ENCODE measurements around the gene SESN1. TPM values are rescaled to one million over a fixed set of nuclear protein-coding genes. Genes with fewer than 3 reads are reported as not detected.

Gene SESN1
- total RNA-seq, 1 donor: 84.1 TPM

- no peaks in the 10 kb centered on the region for H3K9me3 ChIP-seq (ENCODE audit: low read depth, low read length)
- H3K4me3 ChIP-seq (ENCODE audit: low read length): no peak overlapping the region
- no peaks in the 10 kb centered on the region for H3K27me3 ChIP-seq (ENCODE audit: insufficient read depth, low read length)
- H3K4me1 ChIP-seq (ENCODE audit: insufficient read depth, low read length): peaks cover 10% of the 10 kb centered on the region
These were observed 57.9 kb downstream of the SESN1 start for GRCh38 chr6:109036574-109037294.

DNA sequence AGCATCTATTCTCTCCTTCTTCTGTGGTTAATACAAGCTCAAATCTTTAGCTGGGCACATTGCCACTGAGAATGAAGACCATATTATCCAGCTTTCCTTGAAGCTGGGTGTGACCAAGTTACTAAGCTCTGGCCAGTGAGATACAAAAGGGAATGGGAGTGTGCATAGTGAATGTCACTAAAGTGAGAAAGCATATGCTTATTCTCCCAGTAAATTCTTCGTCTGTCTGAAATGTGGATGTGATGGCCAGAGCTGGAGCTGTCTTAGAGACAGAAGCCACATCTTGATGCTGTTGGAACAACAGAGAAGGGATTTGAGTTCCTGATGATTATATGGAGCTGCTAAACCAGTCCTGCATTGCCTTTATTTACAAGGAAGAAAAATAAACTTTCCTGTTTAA, 60.1 kb downstream of the SESN1 start:
- Histone ChIP-seq H3K4me1 (ENCODE audit: insufficient read depth, low read length) (peaks cover 10% of the 10 kb centered on the region), H3K9me3 (ENCODE audit: low read depth, low read length) (no peaks in the 10 kb centered on the region), H3K27me3 (ENCODE audit: insufficient read depth, low read length) (no peaks in the 10 kb centered on the region), H3K4me3 (ENCODE audit: low read length) (no peak overlapping the region)

GRCh38 chr6:109033655-109034054, 61.0 kb downstream of the SESN1 start:
- H3K4me3 ChIP-seq (ENCODE audit: low read length): no peak overlapping the region
- H3K4me1 ChIP-seq (ENCODE audit: insufficient read depth, low read length): peaks cover 10% of the 10 kb centered on the region
- H3K9me3 ChIP-seq (ENCODE audit: low read depth, low read length): no peaks in the 10 kb centered on the region
- H3K27me3 ChIP-seq (ENCODE audit: insufficient read depth, low read length): no peaks in the 10 kb centered on the region

- H3K9me3 ChIP-seq (ENCODE audit: low read depth, low read length): no peaks in the 10 kb centered on the region
- H3K4me1 ChIP-seq (ENCODE audit: insufficient read depth, low read length): peaks cover 7% of the 10 kb centered on the region
- H3K4me3 ChIP-seq (ENCODE audit: low read length): no peak overlapping the region
- no peaks in the 10 kb centered on the region for H3K27me3 ChIP-seq (ENCODE audit: insufficient read depth, low read length)
These were observed 63.2 kb downstream of the SESN1 start for GRCh38 chr6:109031416-109031815.

DNA sequence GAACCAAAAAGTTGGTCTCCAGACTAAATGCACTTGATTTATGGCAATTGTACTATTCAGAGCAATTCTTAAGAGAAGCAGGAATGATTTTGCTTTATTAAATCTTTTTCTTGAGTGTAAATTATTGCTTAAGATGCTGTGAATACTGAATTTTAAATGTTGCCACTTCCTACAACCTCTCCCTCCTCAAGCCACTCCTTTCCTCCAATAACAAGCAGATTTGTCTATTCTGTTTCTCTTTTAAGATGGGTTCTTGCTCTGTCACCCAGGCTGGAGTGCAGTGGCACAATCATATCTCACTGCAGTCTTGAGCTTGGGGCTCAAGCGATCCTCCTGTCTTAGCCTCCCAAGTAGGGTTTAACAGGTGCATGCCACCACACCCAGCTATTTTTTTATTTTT, 65.3 kb downstream of the SESN1 start:
- H3K4me1 ChIP-seq (ENCODE audit: insufficient read depth, low read length): no peaks in the 10 kb centered on the region
- H3K4me3 ChIP-seq (ENCODE audit: low read length): no peak overlapping the region
- no peaks in the 10 kb centered on the region for H3K9me3 ChIP-seq (ENCODE audit: low read depth, low read length)
- H3K27me3 ChIP-seq (ENCODE audit: insufficient read depth, low read length): no peaks in the 10 kb centered on the region

- Histone ChIP-seq H3K4me1 (ENCODE audit: insufficient read depth, low read length) (no peaks in the 10 kb centered on the region), H3K9me3 (ENCODE audit: low read depth, low read length) (no peaks in the 10 kb centered on the region), H3K4me3 (ENCODE audit: low read length) (no peak overlapping the region), H3K27me3 (ENCODE audit: insufficient read depth, low read length) (no peaks in the 10 kb centered on the region)
These were observed 66.2 kb downstream of the SESN1 start for GRCh38 chr6:109028439-109028838.

- Histone ChIP-seq H3K9me3 (ENCODE audit: low read depth, low read length) (no peaks in the 10 kb centered on the region), H3K27me3 (ENCODE audit: insufficient read depth, low read length) (no peaks in the 10 kb centered on the region), H3K4me3 (ENCODE audit: low read length) (no peak overlapping the region), H3K4me1 (ENCODE audit: insufficient read depth, low read length) (no peaks in the 10 kb centered on the region)
These were observed 66.7 kb downstream of the SESN1 start for GRCh38 chr6:109027964-109028363.

DNA sequence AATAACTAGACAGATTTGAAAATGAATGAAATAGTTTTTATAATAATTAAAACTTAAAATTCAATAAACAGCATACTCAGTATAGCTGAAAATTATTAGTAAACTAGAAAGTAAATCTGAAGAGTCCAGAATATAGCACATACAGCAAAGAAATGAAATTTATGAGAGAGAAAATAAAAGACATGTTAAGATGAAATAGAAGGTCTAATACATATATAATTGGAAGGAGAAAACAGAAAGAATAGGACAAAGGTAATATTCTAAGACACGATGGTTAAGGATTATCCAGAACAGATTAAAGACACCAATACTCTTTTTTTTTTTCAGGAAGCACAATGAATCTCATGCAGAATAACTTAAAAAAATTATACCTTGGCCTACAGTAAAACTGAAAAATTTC, 69.0 kb downstream of the SESN1 start:
- H3K4me3 ChIP-seq (ENCODE audit: low read length): no peak overlapping the region
- H3K9me3 ChIP-seq (ENCODE audit: low read depth, low read length): no peaks in the 10 kb centered on the region
- H3K4me1 ChIP-seq (ENCODE audit: insufficient read depth, low read length): no peaks in the 10 kb centered on the region
- H3K27me3 ChIP-seq (ENCODE audit: insufficient read depth, low read length): no peaks in the 10 kb centered on the region

DNA sequence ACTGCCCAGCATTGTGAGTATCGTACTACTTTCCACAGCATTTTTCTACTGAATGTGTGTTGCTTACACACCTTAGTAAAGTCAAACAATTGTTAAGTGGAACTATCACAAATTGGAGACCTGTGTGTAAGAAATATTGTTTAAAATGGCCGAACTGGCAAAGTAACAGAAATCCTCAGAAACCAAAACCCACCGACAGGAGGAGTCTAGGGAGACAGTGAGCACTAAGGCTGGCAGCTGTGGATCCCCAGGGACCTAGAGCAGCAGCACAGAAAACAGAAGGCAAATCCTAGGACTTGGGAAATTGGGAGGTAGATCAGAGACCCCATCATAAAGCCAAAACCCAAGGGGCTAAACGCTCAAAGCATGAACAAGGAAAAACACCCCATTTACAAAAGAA, 69.9 kb downstream of the SESN1 start:
- Histone ChIP-seq H3K9me3 (ENCODE audit: low read depth, low read length) (no peaks in the 10 kb centered on the region), H3K27me3 (ENCODE audit: insufficient read depth, low read length) (no peaks in the 10 kb centered on the region)

DNA sequence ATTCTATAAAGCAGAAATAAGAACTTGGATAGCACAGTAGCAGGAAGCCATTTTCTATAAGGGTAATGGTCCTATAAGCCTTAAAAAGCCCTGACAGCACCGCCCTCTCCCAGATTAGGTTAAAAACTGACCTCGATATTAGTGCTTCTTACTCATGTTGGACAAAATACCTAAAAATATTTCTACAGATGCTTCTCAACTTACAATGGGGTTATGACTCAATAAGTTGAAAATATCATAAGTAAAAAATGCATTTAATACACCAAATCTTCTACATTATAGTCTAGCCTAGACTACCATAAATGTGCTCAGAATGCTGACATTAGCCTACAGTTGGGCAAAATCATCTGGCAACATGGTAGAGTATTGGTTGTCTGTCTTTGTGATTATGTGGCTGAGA, 70.3 kb downstream of the SESN1 start:
- Histone ChIP-seq H3K4me3 (ENCODE audit: low read length) (no peak overlapping the region), H3K9me3 (ENCODE audit: low read depth, low read length) (no peaks in the 10 kb centered on the region), H3K4me1 (ENCODE audit: insufficient read depth, low read length) (no peaks in the 10 kb centered on the region), H3K27me3 (ENCODE audit: insufficient read depth, low read length) (no peaks in the 10 kb centered on the region)

More for the DNA sequence above, 69.9 kb downstream of the SESN1 start:
- H3K4me1 ChIP-seq (ENCODE audit: insufficient read depth, low read length): no peaks in the 10 kb centered on the region
- no peak overlapping the region for H3K4me3 ChIP-seq (ENCODE audit: low read length)

DNA sequence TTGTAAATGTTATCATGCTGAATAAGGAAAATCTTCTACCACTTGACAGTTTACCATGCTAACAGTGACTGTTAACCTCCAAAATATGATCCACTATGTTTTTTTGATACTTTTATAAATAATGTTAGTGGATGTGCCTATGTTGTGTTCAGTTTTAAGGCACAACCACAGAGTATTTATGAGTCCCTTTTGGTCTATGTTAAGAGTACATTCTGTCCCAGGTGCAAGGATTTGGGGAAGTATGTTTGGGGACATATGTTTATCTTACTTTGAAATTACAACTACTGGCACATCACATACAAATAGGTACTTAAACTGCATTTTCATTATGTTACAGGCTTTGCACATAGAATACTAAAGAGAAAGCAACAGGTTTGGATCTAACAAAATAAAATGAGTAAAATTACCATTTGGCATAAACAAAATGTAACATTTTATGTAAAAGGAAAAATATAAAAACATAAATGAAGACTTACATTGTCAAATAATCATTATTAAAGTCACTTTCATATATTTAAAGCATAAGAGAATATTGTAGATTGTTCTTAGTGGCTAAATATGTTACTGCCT, 71.2 kb downstream of the SESN1 start:
- Histone ChIP-seq H3K27me3 (ENCODE audit: insufficient read depth, low read length) (no peaks in the 10 kb centered on the region), H3K4me3 (ENCODE audit: low read length) (no peak overlapping the region), H3K9me3 (ENCODE audit: low read depth, low read length) (no peaks in the 10 kb centered on the region), H3K4me1 (ENCODE audit: insufficient read depth, low read length) (peaks cover 3% of the 10 kb centered on the region)

DNA sequence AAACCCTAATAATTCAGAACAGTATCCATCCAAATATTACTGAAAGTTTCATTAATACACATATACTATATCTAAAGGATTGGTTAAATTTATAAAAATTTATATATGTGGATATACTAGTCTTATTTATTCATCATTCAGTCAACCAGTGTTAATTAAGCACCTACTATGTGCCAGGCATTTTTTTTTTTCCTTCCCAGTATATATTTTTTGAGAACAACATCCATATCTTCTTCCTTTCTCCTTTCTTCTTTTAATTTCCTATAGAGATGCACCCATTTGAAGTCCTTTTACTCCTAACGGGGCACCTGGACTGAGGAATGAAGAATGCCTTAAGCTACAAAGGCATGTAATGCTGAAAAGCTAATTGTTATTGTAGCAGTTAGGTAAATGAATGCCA, 72.8 kb downstream of the SESN1 start:
- peaks cover 3% of the 10 kb centered on the region for H3K4me1 ChIP-seq (ENCODE audit: insufficient read depth, low read length)
- H3K27me3 ChIP-seq (ENCODE audit: insufficient read depth, low read length): no peaks in the 10 kb centered on the region
- no peak overlapping the region for H3K4me3 ChIP-seq (ENCODE audit: low read length)
- H3K9me3 ChIP-seq (ENCODE audit: low read depth, low read length): no peaks in the 10 kb centered on the region

DNA sequence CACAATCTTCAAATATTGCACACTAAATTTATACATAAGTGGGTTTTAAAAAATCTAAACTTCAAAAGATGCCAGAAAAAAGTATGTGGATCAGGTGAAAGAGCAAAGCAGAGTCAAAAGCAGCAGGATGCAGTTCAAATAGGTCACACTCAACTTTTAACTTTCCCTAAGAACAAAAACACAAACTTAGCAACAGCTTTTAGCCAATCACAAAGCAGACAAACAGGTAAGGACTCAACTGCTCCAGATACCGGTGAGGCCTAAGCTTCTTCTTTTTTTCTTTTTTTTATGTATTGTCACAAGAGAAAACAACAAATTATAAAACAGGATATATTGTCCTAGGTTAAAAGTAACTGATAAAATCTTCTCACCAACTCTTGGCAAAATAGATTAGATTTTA, 74.7 kb downstream of the SESN1 start:
- no peak overlapping the region for H3K4me3 ChIP-seq (ENCODE audit: low read length)
- no peaks in the 10 kb centered on the region for H3K9me3 ChIP-seq (ENCODE audit: low read depth, low read length)
- H3K4me1 ChIP-seq (ENCODE audit: insufficient read depth, low read length): peaks cover 6% of the 10 kb centered on the region
- H3K27me3 ChIP-seq (ENCODE audit: insufficient read depth, low read length): no peaks in the 10 kb centered on the region

GRCh38 chr6:109015176-109015575, 79.5 kb downstream of the SESN1 start:
- peaks cover 36% of the 10 kb centered on the region for H3K4me1 ChIP-seq (ENCODE audit: insufficient read depth, low read length)
- H3K9me3 ChIP-seq (ENCODE audit: low read depth, low read length): no peaks in the 10 kb centered on the region
- H3K4me3 ChIP-seq (ENCODE audit: low read length): no peak overlapping the region
- no peaks in the 10 kb centered on the region for H3K27me3 ChIP-seq (ENCODE audit: insufficient read depth, low read length)

DNA sequence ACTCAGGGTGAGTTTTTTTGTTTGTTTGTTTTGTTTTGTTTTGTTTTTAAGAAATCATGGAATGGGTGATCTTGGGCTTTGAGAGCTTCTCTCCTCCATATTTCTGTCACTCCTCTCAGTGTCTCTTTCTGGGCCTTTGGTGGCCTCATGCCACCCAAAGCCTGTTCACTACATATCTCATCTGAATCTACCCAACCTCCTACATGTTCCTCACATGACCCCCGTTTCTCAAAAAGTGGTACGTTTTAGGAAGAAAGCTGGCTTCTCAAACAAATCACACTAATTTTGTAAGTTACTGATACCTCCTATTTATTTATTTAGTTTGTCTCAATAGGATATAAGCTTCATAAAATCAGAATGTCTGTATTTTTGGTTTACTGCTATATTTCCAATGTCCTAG, 80.0 kb downstream of the SESN1 start:
- Histone ChIP-seq H3K9me3 (ENCODE audit: low read depth, low read length) (no peaks in the 10 kb centered on the region), H3K4me3 (ENCODE audit: low read length) (no peak overlapping the region), H3K4me1 (ENCODE audit: insufficient read depth, low read length) (peaks cover 41% of the 10 kb centered on the region), H3K27me3 (ENCODE audit: insufficient read depth, low read length) (no peaks in the 10 kb centered on the region)

DNA sequence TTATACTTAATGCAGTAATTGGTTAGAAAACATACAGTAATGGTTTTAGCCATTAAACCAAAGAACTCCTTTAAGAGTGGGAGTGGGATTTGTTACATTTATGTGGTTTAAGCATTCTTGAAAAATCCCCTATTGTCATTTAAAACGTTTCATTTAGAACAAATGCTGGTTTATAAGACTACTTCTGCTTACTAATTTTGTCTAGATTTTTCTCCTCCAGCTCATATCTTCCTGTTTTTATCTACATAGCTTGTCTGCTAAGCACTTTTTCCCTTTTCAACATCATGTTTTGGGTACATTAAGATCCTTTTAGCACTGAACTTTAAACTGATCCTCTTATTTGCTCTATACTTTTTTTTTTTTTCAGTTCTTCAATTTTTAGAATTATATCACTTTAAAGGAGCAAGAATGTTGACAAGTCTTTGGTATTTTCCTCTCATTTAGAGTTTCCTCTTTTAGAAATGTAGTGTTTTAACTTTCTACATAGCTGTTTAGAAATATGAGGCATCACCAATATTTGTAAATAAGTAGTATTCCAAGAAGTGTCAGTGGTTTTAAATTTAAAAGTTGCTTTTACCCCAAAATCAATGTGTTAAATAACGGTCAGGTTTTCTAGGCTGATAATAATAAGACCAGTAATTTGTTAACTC, 80.9 kb downstream of the SESN1 start:
- no peaks in the 10 kb centered on the region for H3K27me3 ChIP-seq (ENCODE audit: insufficient read depth, low read length)
- peaks cover 40% of the 10 kb centered on the region for H3K4me1 ChIP-seq (ENCODE audit: insufficient read depth, low read length)
- H3K9me3 ChIP-seq (ENCODE audit: low read depth, low read length): no peaks in the 10 kb centered on the region
- no peak overlapping the region for H3K4me3 ChIP-seq (ENCODE audit: low read length)

Data from mononuclear cell (primary cell).